Breast epithelium (tissue), 3 donors: Measurements from ENCODE around the gene KCNQ1OT1.

Experiments used
- POLR2AphosphoS5 ChIP-seq, 3 donors: sonication (generic); formaldehyde crosslinking; IDR thresholded peaks; one replicate each; pipeline ENCODE4 v1.6.1; 2017; ENCODE audit warnings: antibody characterized with exemption in 3 of 3
- TF ChIP-seq, protein P1 (sequence below), 3 donors: fragments of 450-650 bp; IDR thresholded peaks; one replicate each; pipeline ENCODE4 v1.5.1; 2016 to 2017; ENCODE audit warnings: antibody characterized with exemption in 3 of 3, mild to moderate bottlenecking in 3 of 3, moderate library complexity in 3 of 3

DNA sequence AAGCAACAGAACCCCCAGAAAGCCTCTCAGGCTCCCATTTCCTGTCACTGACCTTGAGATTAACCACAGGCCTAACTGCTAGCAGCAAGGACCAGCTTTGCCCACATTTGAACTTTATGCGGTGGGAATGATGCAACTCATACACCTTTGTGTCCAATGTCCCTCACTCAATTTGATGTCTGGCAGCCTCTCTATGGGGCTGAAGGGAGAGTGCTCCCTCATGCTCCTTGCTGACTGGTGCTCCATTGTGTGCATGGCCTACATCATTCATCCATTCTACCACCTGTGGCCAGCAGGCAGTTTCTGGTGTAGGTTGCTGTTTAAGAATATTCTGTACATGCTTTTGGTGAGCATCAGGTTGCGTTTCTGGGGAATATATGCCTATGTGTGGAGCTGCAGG lies 31.9 kb downstream of the KCNQ1OT1 start:
- TF ChIP-seq, protein P1, sequence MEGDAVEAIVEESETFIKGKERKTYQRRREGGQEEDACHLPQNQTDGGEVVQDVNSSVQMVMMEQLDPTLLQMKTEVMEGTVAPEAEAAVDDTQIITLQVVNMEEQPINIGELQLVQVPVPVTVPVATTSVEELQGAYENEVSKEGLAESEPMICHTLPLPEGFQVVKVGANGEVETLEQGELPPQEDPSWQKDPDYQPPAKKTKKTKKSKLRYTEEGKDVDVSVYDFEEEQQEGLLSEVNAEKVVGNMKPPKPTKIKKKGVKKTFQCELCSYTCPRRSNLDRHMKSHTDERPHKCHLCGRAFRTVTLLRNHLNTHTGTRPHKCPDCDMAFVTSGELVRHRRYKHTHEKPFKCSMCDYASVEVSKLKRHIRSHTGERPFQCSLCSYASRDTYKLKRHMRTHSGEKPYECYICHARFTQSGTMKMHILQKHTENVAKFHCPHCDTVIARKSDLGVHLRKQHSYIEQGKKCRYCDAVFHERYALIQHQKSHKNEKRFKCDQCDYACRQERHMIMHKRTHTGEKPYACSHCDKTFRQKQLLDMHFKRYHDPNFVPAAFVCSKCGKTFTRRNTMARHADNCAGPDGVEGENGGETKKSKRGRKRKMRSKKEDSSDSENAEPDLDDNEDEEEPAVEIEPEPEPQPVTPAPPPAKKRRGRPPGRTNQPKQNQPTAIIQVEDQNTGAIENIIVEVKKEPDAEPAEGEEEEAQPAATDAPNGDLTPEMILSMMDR (IDR thresholded peaks at IDR 0.05) = no peak
- no peak for TF ChIP-seq POLR2AphosphoS5 (IDR thresholded peaks at IDR 0.05)
